KBM-7 (cell line): ENCODE measurements around the gene UBAP1L.
A peak's percentile ranks its signal among the peaks of the same experiment; 100 is the strongest.
"Not testable (repeated sequence)": the region's sequence is repeated elsewhere in the genome, so short reads cannot be mapped to it uniquely, and the experiment has no call there.

ENCODE experiments used
- DNase-seq: peaks from one replicate; pipeline ENCODE4 v3.0.0-alpha.2; 2015
- in situ Hi-C: fragments of 300-500 bp; cut with MboI; formaldehyde crosslinking; loops from 2 replicates; pipeline ENCODE4 v1.14.3; 2020; ENCODE audit warnings: low sequenced_read_pairs, low pct_unique_long_range_greater_than_20kb, mixed read lengths

Gene UBAP1L

GRCh38 chr15:65115086-65115485 is at the start of gene UBAP1L:
Gene UBAP1L, minus strand, starts transcription at chr15:65115200. Its CDS starts 8,985 bp downstream, at chr15:65106215.
- in situ Hi-C loops: no loop called here
- no peak for DNase-seq

GRCh38 chr15:65164139-65164538 is 49.1 kb upstream of the UBAP1L start:
- DNase-seq: no peak
- in situ Hi-C loops: no loop called here

DNA sequence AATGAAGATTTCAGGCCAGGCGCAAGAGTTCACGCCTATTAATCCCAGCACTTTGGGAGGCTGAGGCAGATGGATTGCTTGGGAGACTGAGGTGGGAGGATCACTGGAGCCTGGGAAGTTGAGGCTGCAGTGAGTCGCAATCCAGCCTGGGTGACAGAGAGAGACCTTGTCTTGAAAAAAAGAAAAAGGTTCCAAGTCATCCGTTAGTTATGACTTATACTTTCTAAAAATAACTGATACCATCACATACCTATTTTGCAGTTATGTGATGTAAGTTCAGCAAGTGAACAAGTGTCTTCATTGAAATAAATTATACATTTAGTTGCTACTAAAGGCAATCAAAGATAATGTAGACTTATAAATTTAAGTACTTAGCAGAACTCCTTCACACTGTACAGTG is 48.0 kb upstream of the UBAP1L start:
- in situ Hi-C loops: no loop called here
- DNase-seq: no peak

- in situ Hi-C loops: no loop called here
- no peak for DNase-seq
Observed at GRCh38 chr15:65156692-65157091, 41.7 kb upstream of the UBAP1L start.

DNA sequence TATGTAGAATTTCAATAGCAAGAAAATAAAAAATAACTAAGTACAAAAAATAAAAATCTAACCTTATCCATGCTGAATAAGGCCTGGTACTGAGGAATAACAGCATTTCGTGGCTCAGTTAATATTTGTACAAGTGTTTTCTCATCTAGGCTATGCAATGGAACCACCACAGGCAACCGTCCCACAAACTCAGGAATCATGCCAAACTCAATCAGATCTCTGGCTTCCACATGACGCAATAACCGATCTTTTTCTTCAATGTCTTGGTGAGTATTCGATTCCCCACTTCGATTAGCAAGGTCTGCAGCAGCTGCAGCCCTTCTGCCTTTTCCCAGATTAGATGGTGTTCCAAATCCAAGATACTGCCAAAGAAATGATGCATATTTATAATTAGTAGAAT is 39.7 kb upstream of the UBAP1L start:
- in situ Hi-C loops: no loop called here
- no peak for DNase-seq

- no peak for DNase-seq
- in situ Hi-C loops: no loop called here
Observed at GRCh38 chr15:65147902-65148301, 32.9 kb upstream of the UBAP1L start.

DNA sequence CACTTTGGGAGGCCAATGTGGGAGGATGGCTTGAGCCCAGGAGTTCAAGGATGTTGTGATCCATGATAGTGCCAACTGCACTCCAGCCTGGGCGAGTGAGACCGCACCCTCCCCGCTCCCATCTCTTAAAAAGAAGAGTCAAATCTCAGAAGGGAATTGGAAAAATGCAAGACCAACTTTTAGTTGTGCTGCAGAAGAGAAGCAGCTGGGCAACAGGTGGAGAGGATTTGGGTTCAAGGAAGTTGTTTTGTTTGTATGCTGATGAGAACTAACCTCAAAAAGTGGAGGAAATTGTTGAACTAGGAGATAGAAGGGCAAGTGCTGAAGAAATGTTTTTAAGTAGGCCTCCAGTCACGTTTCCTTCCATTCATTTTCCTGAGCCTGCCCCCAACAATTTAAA is 31.4 kb upstream of the UBAP1L start:
- in situ Hi-C loops: no loop called here
- DNase-seq: peak; percentile 21

GRCh38 chr15:65138631-65139030 is 23.6 kb upstream of the UBAP1L start:
- DNase-seq, in situ Hi-C loops: not testable (repeated sequence)

DNA sequence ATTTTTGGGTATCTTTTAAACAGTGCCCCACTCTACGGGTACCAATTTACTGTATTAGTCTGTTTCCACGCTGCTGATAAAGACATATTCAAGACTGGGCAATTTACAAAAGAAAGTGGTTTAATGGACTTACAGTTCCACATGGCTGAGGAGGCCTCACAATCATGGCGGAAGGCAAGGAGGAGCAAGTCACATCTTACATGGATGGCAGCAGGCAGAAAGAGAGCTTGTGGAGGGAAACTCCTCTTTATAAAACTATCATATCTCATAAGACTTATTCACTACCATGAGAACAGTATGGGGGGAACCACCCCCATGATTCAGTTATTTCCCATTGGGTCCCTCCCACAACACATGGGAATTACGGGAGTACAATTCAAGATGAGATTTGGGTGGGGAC is 22.9 kb upstream of the UBAP1L start:
- DNase-seq, in situ Hi-C loops: not testable (repeated sequence)

GRCh38 chr15:65137089-65137488 is 22.1 kb upstream of the UBAP1L start:
- in situ Hi-C loops, DNase-seq: not testable (repeated sequence)

GRCh38 chr15:65134538-65134937 is 19.5 kb upstream of the UBAP1L start:
- DNase-seq: no peak
- in situ Hi-C loops: no loop called here

- in situ Hi-C loops: no loop called here
- DNase-seq: peak; percentile 97
Observed at GRCh38 chr15:65133548-65134200, 18.7 kb upstream of the UBAP1L start, which contains the start of gene PDCD7. Gene PDCD7, minus strand, starts transcription at chr15:65133808. Its CDS starts 27 bp downstream, at chr15:65133781.

- in situ Hi-C loops: no loop called here
- peak; percentile 75 for DNase-seq
Observed at GRCh38 chr15:65132878-65133547, 18.0 kb upstream of the UBAP1L start.

- in situ Hi-C loops: no loop called here
- DNase-seq: no peak
Observed at GRCh38 chr15:65130941-65131340, 15.9 kb upstream of the UBAP1L start.

GRCh38 chr15:65115542-65115941 is 542 bp upstream of the UBAP1L start:
- in situ Hi-C loops: no loop called here
- DNase-seq: no peak

DNA sequence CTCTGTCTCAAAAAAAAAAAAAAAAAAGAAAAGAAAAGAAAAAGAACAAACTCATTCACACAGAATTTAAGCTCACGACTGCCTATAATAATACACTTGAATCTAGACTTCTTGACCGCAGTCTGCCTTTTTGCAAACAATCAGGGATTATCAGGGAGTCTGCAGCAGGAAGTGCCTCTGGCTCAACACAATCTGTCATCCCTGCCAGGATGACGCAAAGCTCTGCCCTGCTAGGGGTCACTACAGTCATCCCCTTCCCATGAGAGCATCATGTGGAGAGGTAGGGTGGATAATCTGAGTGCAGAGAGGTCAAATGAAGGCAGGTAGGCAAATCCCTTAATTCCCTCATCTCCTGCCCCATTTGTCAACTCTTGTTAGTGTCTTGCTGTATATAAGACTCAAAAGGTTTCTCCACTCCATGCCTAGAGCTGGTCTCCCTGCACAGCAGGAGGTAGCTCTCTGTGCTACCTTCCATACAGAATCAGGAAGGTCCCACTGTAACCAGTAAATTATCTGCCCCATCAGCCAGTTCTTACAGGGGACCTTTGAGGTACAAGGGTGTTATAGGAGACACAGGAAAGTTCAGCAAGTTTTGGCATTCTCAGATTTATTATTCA is 4.2 kb downstream of the UBAP1L start:
- in situ Hi-C loops: no loop called here
- no peak for DNase-seq

GRCh38 chr15:65106011-65106590 is 8.9 kb downstream of the UBAP1L start:
- in situ Hi-C loops: no loop called here
- DNase-seq: no peak

DNA sequence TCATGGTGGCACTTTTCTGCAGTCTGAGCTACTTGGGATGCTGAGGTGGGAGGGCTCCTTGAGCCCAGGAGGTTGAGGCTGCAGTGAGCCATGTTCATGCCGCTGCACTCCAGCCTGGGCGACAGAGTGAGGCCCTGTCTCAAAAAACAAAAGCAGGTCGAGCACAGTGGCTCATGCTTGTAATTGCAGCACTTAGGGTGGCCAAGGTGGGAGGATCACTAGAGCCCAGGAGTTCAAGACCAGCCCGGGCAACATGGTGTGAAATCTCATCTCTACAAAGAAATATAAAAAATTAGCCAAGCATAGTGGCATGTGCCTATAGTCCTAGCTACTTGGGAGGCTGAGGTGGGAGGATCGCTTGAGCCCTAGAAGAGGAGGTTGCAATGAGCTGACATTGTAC is 10.0 kb downstream of the UBAP1L start:
- in situ Hi-C loops: no loop called here
- DNase-seq: no peak

GRCh38 chr15:65102912-65103311 is 12.1 kb downstream of the UBAP1L start:
- in situ Hi-C loops: no loop called here
- DNase-seq: no peak
